Right lobe of liver (tissue), 4 donors: ENCODE results near the gene TMEM131L.

Experiments used
- CTCF ChIP-seq, 4 donors: fragments of 200-600 bp in 3 of 4; fragments of 450-650 bp in 1 of 4; IDR thresholded peaks; one replicate each; pipeline versions ENCODE4 v1.5.1 to v1.8.0; 2016 to 2022; ENCODE audit warnings: antibody characterized with exemption in 4 of 4, mild to moderate bottlenecking in 2 of 4
- POLR2A ChIP-seq: fragments of 450-650 bp; IDR thresholded peaks from one replicate; pipeline ENCODE4 v1.6.1; 2017; ENCODE audit warnings: antibody characterized with exemption, mild to moderate bottlenecking
- donor health status: DM: no; HTN: no; CAD: no.
- donor health status: DM: no; HTN: no; CAD: no.
- donor health status: DM: no; HTN: yes; CAD: no.

GRCh38 chr4:153507310-153508073, 41.3 kb downstream of the TMEM131L start:
- TF ChIP-seq CTCF (IDR thresholded peaks at IDR 0.05) (no peak), POLR2A (no peak)
